Measurements from ENCODE around the gene ADAMTS14. TPM values are rescaled to one million over a fixed set of nuclear protein-coding genes. Genes with fewer than 3 reads are reported as not detected.
"Not testable (repeated sequence)": the region's sequence is repeated elsewhere in the genome, so short reads cannot be mapped to it uniquely, and the experiment has no call there.

ADAMTS14 gene
- polyA plus RNA-seq, 1 donor = 1.1 TPM

DNA sequence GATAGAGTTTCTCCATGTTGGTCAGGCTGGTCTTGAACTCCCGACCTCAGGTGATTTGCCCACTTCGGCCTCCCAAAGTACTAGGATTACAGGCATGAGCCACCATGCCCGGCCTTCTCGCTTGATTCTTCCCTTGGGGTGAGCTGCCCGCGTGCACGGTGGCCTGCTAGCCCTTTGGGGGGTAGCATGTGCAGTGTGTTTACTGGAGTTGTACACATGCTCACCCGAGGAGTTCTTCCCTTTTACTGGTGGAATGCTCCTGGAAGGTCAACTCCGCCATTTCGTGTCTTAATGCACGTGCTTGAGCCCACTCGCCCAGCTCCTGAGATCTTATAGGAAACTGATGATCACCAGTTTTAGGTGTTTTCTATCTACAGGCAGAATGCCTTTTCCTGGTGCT, 17.0 kb upstream of the ADAMTS14 start:
- DNase-seq = no peak

DNA sequence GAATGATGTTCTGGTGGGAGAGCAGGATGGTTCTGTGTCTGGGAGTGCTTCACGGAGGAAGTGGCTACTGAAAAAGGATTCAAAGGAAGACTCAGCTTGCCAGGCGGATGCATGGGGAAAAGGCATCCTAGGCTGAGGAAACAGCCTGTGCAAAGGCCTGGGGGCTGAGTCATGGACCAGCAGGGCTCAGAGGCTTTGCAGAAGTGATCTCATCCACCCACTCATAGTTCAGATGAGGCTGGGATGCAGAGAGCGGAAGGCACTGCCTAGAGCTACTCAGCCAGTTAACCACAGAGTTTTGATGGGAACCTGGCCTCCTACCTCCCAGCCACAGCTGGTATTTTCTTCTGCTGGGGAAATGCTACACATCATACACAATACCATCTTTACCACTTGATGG, 15.8 kb upstream of the ADAMTS14 start:
- DNase-seq = no peak

GRCh38 chr10:70657041-70657440, 15.3 kb upstream of the ADAMTS14 start:
- DNase-seq = no peak

- no peak for DNase-seq
Measured at GRCh38 chr10:70658582-70659136, 13.6 kb upstream of the ADAMTS14 start.

DNA sequence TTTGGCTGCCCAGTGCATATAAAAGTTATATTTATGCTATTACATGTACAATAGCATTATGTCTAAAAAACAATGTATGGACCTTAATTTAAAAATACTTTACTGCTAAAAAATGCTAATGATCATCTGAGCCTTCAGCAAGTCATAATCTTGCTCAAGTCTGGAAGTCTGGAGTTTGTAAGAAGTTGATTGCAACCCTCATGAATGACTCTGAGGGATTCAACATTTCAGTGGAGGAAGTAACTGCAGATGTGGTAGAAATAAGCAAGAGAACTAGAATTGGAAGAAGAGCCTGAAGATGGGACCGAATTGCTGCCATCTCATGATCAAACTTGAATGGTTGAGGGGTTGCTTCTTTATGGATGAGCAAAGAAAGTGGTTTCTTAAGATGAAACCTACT, 13.0 kb upstream of the ADAMTS14 start:
- DNase-seq = no peak

GRCh38 chr10:70660722-70661121, 11.6 kb upstream of the ADAMTS14 start:
- DNase-seq = no peak

- DNase-seq = no peak
Measured at GRCh38 chr10:70661623-70662361, 10.5 kb upstream of the ADAMTS14 start.

- no peak for DNase-seq
Measured at GRCh38 chr10:70662362-70663220, 9.7 kb upstream of the ADAMTS14 start.

GRCh38 chr10:70663458-70664409, 8.6 kb upstream of the ADAMTS14 start:
- not testable (repeated sequence) for DNase-seq

GRCh38 chr10:70664702-70665195, 7.6 kb upstream of the ADAMTS14 start:
- DNase-seq = no peak

GRCh38 chr10:70666960-70667798, 5.1 kb upstream of the ADAMTS14 start:
- DNase-seq = no peak

DNA sequence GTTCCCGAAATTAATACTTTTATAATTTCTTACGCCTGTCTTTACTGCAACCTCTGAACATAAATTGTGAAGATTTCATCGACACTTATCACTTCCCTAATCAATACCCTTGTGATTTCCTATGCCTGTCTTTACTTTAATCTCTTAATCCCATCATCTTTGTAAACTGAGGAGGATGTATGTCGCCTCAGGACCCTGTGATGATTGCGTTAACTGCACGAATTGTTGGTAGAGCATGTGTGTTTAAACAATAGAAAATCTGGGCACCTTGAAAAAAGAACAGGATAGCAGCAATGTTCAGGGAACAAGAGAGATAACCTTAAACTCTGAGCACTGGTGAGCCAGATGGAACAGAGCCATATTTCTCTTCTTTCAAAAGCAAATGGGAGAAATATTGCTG, 4.5 kb upstream of the ADAMTS14 start:
- DNase-seq = not testable (repeated sequence)

DNA sequence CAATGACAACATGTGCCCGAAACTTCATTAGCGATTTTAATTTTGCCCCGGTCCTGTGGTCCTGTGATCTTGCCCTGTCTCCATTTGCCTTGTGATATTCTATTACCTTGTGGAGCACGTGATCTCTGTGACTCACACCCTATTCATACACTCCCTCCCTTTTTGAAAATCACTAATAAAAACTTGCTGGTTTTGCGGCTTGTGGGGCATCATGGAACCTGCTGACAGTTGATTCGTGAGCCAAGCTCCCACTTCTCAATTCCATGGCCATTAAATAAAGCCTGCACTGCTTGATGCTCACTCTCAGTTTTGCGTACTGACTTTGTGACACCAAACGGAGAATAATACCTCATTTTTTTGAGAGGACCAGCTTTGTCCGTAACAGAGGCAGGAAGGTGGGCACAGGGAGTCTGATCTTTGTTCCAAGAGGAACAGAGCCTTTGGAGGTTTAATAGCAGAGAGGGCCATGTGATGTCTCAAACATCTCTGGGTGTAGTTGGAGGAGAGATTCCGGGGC, 3.8 kb upstream of the ADAMTS14 start:
- DNase-seq = no peak

DNA sequence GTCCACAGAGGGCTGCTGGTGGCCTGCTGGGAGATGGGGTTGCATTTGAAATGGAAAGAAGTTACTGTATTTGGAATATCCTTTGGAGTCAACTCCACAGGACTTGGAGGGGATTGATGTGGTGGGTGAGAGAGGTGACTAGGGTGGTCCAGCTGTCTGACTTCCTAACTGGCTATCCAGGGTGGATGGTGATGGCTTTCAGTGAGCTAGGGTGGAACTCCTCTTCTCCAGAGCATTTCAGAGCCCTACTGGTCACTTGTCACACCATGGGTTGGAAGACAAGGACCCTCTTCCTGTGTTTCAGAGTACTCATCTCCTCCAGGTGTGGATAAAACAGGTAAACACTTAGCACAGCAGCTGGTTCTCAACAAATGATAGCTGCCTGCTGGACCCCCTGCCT, 3.3 kb upstream of the ADAMTS14 start:
- no peak for DNase-seq

DNA sequence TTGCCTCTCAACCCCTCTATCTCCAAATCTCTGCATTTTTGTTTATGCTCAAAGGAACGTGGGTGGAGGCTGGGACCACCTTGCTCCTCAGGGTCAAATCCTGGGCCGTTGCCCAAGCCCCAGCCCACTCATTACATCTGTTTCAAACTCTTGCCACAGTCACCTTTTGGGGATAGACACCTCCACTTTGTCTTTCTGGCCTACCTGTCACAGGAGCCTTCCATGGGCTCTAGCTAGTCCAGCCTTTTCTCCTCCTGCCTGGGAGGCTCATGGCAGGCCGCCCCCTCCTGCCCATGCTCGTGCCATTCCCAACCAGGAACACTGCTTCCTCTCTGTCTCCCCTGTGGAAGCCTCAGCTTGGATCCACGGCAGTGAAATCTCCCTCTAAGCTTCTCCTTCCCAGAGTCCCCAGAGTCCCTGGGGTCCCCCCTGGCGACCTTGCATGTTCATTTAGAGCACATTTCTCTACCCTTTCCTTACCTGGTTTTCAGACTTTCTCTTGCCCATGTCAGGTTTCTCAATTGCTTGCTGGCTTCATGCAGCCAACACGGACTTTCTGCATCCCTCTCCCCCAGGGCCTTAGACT, 2.5 kb upstream of the ADAMTS14 start:
- DNase-seq = no peak

GRCh38 chr10:70671619-70672164, 614 bp upstream of the ADAMTS14 start:
- no peak for DNase-seq

DNA sequence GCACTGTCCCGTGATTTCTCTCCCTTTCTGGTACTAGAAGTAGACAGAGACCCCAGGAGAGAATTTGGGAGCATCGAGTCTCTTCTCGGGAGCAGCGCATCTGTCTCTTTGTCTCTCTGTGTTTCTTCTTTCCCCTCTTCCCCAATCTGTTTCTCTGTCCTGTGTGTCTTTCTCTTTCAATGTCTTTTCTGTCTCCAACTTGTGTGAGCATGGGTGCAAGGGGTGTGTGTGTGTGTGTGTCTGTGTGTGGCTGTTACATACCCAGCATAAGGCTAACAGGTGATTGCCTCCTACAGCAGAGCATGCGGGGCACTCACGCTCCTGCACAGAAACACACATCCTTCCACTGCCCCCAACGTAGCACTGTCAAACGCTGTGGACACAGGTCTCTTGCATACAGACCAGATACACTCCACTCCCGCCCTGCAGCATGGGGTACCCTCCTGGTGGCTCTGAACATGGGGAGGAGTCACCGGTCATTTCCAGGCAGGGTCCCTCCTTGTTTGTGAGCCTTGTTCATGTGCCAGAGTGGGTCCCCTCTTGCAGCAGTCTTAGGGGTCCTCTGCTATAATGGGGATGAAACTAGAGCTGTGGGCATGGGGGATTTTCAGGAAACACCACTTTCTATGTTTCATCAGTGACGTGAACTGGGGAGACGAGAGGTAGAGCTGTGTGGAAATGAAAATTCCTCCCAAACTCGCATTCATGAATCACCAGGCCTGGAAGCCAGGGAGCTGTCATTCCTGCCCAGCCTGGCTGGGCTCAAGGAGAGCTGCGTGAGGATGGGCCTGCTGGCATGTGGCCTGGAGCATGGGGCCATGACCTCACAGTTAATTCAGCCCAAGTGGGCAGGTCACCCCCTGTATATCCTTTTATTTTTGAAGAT, 980 bp downstream of the ADAMTS14 start:
- no peak for DNase-seq

DNA sequence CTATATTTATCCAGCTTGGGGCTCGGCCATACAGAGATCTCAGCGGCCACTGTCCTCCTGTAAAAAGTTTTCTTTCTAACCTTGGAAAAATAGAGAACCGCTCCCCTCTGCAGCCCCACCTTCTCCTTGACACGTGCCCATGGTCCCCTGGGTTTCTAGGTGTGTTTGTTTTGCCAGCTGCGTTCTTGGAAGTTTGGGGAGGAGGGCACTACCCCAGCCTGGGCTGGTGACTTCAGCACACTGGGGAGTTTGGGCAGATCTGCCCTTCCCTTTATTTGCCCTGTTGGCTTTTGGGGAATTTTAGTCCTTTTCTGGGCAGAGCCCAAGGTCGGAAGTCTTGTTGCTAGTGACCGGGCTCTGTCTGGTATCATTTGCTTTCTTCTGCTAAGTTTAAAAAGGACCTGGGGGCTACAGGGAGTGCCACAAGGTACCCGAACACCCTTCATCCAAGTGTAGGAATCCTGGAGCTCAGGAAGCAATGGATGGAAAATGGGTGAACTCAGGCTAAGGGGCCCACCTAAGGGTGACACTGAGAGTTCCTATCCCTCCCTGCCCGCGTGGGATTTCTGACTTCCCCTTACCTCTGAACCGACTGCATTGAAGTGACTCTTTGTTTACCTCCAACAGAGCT, 1.7 kb downstream of the ADAMTS14 start:
- no peak for DNase-seq
